Islet of Langerhans (tissue), 1 donor: ENCODE data around the gene CD200R1L.
"Not testable (repeated sequence)": the region's sequence is repeated elsewhere in the genome, so short reads cannot be mapped to it uniquely, and the experiment has no call there.

Experiments used
- FAIRE-seq: peaks from one replicate; lab custom pipeline; 2011; peaks lifted over from hg19 to GRCh38; lab: Jason Lieb, UNC

CD200R1L gene

GRCh38 chr3:112846764-112847163 lies at the start of gene CD200R1L:
TSS of gene CD200R1L (minus strand) at chr3:112846864. CDS start at chr3:112829367, 17,497 bp downstream.
- no peak for FAIRE-seq

GRCh38 chr3:112894258-112894657 lies 47.6 kb upstream of the CD200R1L start:
- no peak for FAIRE-seq

GRCh38 chr3:112889357-112889756 lies 42.7 kb upstream of the CD200R1L start:
- FAIRE-seq, result no peak

DNA sequence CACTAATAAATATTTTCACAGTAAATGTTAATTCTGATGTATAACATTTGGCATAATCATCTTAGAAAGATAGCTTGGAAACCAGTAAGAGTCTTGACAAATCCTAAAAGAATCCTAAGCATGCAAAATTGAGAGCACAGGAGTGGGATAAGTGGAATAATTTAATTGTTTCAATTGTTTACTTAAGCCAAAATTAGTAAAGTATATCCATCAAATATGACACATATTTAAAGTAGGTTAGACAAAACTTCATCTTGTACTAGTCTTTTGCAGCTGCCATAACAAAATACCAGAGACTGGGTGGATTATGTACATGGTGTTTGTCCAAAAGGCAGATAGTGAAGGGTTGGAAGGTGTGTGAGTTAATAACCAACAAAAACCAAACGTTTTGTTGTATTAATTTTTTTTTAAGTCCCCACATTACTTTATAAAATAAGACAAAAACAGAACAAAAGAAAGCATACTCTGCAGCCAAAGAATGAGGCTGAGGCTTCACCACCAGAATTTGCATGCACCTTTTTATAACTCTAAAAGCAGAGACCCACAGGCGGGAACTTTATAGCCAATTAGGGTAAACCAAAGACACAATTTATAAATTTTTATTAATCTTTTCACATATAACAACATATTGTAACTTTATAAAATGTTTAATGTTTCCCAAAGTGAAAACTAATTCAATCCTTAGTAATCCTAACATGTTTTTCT lies 41.9 kb upstream of the CD200R1L start:
- FAIRE-seq, result no peak

- FAIRE-seq, result no peak
These were observed 38.1 kb upstream of the CD200R1L start for GRCh38 chr3:112884678-112885290.

DNA sequence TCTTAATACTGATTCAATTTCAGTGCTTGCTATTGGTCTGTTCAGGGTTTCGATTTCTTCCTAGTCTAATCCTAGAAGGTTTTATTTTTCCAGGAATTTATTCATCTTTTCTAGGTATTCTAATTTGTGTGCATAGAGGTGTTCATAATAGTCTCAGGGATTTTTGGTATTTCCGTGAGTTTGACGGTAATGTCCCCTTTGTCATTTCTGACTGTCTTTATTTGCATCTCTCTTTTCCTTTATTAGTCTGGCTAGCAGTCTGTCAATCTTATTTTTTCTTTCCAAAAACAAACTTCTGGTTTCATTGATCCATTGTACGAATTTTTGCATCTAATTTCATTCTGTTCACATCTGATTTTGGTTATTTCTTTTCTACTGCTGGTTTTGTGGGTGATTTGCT lies 35.2 kb upstream of the CD200R1L start:
- FAIRE-seq, result no peak

- FAIRE-seq, result no peak
These were observed 28.9 kb upstream of the CD200R1L start for GRCh38 chr3:112875561-112875960.

DNA sequence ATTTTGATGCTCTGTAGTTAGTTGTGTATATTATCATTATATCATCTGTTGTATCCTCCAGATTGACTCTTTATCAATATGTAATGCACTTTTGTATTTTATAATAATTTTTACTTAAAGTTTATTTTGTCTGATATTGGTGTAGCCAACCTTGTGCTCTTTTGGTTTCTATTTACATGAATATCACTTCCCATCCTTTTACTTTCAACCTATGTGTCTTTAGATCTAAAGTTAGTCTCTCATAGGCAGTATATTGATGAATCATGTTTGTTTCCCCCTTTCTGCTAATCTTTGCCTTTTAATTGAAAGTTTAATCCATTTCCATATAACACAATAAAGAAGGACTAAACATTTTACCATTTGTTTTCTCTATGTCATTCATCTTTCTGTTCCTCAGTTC lies 28.1 kb upstream of the CD200R1L start:
- no peak for FAIRE-seq

- no peak for FAIRE-seq
These were observed 27.0 kb upstream of the CD200R1L start for GRCh38 chr3:112873632-112874031.

DNA sequence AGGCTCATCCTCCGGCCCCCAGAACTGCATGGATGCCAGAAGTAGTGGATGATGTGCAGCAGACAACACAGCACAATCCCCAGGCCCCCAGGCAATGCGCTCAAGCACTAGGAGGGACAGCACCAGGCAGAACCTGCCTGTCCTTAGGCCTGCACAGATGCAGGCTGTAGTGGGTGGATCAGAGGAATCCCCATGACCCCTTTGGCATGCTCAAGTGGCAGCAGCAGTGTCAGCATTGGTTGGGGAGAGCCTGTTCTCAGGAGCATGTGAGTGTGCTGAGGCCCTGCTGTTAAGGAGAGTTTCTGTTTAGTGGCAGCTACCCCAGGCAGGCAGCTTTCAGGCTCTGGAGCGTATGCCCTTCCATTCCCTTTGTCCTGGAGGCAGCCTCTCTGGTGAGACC lies 25.1 kb upstream of the CD200R1L start:
- FAIRE-seq, result no peak

- FAIRE-seq, result no peak
These were observed 19.1 kb upstream of the CD200R1L start for GRCh38 chr3:112865757-112866156.

GRCh38 chr3:112860898-112861297 lies 14.2 kb upstream of the CD200R1L start:
- FAIRE-seq, result no peak

DNA sequence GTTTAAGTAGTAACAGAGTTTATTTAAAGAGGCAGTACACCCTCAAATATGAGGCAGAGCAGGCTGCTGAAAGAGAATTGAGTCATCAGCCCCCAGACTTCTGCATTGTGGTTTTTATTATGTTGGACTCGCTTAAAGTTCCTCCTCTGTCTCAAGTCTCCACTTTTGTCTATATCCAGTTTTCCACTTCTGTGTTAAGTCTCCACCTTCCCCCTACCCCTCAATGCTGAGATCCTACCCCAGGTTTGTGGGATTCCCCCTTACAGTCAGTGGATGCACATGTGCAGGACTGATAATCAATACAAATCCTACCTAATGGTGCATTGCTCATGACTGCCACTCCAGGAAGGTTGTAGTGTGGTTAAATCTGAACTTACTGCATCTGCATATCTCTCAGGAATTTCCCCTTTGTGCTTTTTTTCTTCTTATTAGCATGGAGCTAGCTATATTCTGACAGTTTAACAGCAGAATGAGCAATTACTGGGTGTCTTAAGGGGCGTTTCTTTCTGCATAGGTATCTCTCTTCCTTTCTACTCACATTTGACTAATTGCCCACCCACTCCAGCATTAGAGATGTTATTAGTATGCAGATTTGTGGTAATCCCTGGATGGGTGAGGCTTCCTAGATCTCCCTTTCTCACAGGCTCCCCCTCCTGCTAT lies 11.9 kb upstream of the CD200R1L start:
- no peak for FAIRE-seq

GRCh38 chr3:112857526-112857925 lies 10.9 kb upstream of the CD200R1L start:
- FAIRE-seq, result no peak

DNA sequence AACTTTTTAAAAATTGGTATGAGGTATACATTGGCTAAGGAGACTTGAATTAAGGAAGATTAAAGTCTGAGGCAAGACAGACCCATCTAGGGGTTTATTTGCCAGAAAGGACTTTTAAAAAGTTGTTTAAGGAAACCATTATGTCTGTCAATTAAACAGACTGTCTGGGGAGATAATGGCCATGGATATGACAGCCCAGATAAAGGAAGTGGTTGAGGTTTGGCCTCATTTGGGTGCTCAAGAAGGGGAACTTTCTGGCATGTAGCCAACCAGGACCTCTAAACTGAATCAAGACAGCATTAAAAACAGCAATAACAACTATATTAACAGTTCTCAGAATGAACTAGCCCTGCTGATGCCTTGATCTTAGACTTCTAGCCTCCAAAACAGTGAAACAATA lies 9.9 kb upstream of the CD200R1L start:
- no peak for FAIRE-seq

DNA sequence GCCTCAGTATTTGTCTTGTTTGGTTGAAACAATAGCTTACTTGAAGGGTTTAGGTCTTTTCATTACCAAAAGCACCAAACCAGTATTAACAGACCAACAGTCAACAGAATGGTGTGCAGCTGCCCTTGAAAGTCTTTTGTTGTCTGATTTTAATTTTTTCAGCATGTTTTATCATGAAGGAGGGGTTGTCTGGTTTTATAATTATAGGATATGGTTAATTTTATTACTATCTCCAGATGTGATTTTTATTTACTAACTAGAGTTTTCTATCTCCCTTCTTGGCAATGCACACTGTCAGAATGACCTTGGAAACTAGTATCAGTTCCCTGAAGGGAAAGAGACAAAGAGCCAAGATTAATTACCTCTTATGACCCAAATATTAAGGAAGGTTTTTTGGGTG lies 9.2 kb upstream of the CD200R1L start:
- FAIRE-seq, result no peak

DNA sequence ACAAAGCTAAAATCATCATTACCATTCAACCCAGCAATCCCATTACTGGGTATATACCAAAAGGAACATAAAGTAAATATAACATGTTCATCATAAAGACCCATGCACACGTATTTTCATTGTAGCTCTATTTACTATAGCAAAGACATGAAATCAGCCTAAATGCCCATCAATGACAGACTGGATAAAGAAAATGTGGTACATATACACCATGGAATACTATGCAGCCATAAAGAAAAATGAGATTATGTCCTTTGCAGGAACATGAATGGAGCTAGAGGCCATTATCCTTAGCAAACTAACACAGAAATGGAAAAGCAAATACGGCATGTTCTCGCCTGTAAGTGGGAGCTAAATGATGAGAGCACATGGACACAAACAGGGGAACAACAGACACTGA lies 8.4 kb upstream of the CD200R1L start:
- not testable (repeated sequence) for FAIRE-seq

GRCh38 chr3:112848196-112848595 lies 1.5 kb upstream of the CD200R1L start:
- FAIRE-seq, result no peak

DNA sequence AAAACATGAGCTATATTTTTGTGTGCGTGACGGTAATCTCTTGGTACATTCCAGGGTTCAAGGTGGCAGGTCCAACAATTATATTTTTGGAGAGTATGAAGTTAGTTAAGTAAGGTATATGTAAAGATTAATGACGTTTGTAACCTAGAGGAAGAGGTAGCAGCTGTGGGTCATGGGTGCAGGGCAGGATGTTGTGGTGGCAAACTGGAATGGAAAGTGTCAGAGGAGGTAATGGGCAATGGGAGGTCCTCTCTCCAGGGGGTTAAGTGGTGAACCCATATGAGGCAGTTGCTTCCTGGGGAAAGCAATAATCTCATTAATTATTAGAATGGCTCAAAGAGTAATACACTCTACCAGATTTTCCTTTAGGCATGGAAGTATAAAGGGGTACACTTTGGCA lies 1.0 kb upstream of the CD200R1L start:
- no peak for FAIRE-seq

DNA sequence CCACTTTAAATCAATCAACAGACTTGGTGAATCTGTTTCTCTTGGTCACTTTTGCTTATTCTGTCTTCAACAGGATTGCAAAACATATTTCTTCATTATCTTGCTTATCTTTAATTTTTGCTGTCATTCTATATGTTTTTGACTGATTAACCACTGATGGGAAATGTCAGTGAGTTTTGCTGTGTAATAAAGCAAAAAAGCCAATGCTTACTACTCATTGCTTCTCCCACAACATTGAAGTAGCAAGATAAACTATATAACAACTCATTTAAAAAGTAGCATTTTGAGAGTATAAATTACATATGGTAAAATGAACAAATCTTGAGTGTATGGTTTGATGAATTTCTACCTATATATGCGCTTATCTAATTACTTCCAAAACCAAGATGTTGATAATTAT lies 892 bp downstream of the CD200R1L start:
- FAIRE-seq, result no peak

- FAIRE-seq, result no peak
These were observed 17.6 kb downstream of the CD200R1L start for GRCh38 chr3:112829046-112829445.

GRCh38 chr3:112822064-112823055 lies 24.3 kb downstream of the CD200R1L start:
- FAIRE-seq, result peak; percentile 47
